Transverse colon (tissue), 4 donors: Measurements from ENCODE around the gene MEAF6.

Source experiments
- POLR2AphosphoS5 ChIP-seq, 3 donors: sonication (generic); formaldehyde crosslinking; IDR thresholded peaks; one replicate each; pipeline ENCODE4 v1.6.1; 2016; ENCODE audit warnings: antibody characterized with exemption in 3 of 3
- TF ChIP-seq, protein P1 (sequence below), 5 experiments: fragments of 200-600 bp in 3 of 5; fragments of 450-650 bp in 2 of 5; sonication (generic) in 3 of 5; IDR thresholded peaks; 1 replicate in 2 of 5; 2 replicates in 3 of 5; pipeline ENCODE4 v1.5.1; 2016 to 2017; ENCODE audit warnings: antibody characterized with exemption in 5 of 5, inconsistent platforms in 3 of 5, mild to moderate bottlenecking in 2 of 5, moderate library complexity in 1 of 5

DNA sequence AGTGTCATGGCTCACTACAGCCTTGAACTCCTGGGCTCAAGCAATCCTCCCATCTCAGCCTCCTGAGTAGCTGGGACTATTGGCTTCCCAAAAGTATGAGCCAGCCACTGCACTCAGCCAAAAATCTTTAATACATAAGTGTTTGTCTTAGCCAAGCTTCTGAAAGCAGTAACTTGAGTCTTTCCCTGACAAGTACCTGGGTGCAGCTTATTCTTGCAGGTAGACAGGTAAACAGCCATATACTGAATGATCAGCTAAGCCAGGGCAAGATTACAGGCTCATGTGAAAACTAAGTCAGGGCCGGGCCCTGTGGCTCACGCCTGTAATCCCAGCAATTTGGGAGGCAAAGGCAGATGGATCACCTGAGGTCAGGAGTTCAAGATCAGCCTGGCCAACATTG, 7.8 kb downstream of the MEAF6 start:
- TF ChIP-seq, protein P1, sequence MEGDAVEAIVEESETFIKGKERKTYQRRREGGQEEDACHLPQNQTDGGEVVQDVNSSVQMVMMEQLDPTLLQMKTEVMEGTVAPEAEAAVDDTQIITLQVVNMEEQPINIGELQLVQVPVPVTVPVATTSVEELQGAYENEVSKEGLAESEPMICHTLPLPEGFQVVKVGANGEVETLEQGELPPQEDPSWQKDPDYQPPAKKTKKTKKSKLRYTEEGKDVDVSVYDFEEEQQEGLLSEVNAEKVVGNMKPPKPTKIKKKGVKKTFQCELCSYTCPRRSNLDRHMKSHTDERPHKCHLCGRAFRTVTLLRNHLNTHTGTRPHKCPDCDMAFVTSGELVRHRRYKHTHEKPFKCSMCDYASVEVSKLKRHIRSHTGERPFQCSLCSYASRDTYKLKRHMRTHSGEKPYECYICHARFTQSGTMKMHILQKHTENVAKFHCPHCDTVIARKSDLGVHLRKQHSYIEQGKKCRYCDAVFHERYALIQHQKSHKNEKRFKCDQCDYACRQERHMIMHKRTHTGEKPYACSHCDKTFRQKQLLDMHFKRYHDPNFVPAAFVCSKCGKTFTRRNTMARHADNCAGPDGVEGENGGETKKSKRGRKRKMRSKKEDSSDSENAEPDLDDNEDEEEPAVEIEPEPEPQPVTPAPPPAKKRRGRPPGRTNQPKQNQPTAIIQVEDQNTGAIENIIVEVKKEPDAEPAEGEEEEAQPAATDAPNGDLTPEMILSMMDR (IDR thresholded peaks at IDR 0.05), result no peak
- no peak for TF ChIP-seq POLR2AphosphoS5 (IDR thresholded peaks at IDR 0.05)
